Cardiac muscle cell (in vitro differentiated cells and primary cell): ENCODE data around the gene ANO1. TPM values are rescaled to one million over a fixed set of nuclear protein-coding genes. Genes with fewer than 3 reads are reported as not detected.

ENCODE experiments used
- DNase-seq, 2 donors: peaks; one replicate each; pipeline versions ENCODE4 v3.0.0 to v3.0.0-alpha.2; 2010 to 2017; ENCODE audit warnings: low read depth in 1 of 2, low spot score in 1 of 2
- H3K27ac ChIP-seq: fragments of 200-600 bp; sonication (generic); 2 replicates; pipeline ENCODE4 v1.5.1; 2016
- H3K27me3 ChIP-seq: fragments of 200-600 bp; sonication (generic); 2 replicates; pipeline ENCODE4 v1.6.0; 2016; ENCODE audit warnings: control low read depth
- H3K36me3 ChIP-seq: fragments of 200-600 bp; sonication (generic); 2 replicates; pipeline ENCODE4 v1.5.1; 2016; ENCODE audit warnings: control low read depth
- H3K4me1 ChIP-seq: fragments of 200-600 bp; sonication (generic); 2 replicates; pipeline ENCODE4 v1.8.1; 2017; ENCODE audit warnings: low read depth, mild to moderate bottlenecking, mixed run types
- H3K4me3 ChIP-seq: fragments of 200-600 bp; sonication (generic); 2 replicates; pipeline ENCODE4 v1.5.1; 2016; ENCODE audit warnings: mild to moderate bottlenecking
- H3K9me3 ChIP-seq: fragments of 200-600 bp; sonication (generic); 2 replicates; pipeline ENCODE4 v1.5.1; 2017; ENCODE audit warnings: low read depth, mild to moderate bottlenecking, control low read depth
- polyA plus RNA-seq: library from polyadenylated mRNA; unstranded; fragments of >200 nt; fragmentation: Nextera tagmentation; extraction: Ambion mirVana; gene quantifications from 2 replicates; pipeline ENCODE4 v1.2.1, GENCODE V29; 2016
- total RNA-seq: library from RNA; depleted of rRNA; stranded (reverse); fragments of >200 nt; gene quantifications from 2 replicates; pipeline ENCODE4 v1.2.3, GENCODE V29; 2016
- TF ChIP-seq, protein P1 (sequence below): IDR thresholded peaks from 2 replicates; pipeline ENCODE4 v1.5.1; 2012; ENCODE audit warnings: low read depth, mild to moderate bottlenecking, low read length

The ANO1 gene
- total and polyA plus RNA-seq, 2 experiments from 2014 or later, result 0.09 to 0.86 TPM

DNA sequence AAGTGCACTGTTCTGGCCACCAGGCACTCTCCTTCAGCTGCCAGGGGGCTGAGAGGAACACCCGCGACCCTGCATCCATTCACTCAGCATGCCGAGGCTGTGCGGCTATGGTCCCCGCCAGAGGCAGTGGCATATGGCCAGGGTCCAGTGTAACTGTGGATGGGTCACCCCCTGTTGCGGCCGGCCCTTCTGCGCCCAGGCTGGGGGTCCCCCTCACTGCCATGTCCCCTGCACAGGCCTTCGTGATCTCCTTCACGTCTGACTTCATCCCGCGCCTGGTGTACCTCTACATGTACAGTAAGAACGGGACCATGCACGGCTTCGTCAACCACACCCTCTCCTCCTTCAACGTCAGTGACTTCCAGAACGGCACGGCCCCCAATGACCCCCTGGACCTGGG lies 104.1 kb downstream of the ANO1 start:
- Histone ChIP-seq H3K4me1 (no peaks in the 10 kb centered on the region), H3K27ac (no peak overlapping the region), H3K9me3 (no peaks in the 10 kb centered on the region), H3K27me3 (no peaks in the 10 kb centered on the region), H3K36me3 (no peaks in the 10 kb centered on the region), H3K4me3 (no peak overlapping the region)
- TF ChIP-seq, protein P1, sequence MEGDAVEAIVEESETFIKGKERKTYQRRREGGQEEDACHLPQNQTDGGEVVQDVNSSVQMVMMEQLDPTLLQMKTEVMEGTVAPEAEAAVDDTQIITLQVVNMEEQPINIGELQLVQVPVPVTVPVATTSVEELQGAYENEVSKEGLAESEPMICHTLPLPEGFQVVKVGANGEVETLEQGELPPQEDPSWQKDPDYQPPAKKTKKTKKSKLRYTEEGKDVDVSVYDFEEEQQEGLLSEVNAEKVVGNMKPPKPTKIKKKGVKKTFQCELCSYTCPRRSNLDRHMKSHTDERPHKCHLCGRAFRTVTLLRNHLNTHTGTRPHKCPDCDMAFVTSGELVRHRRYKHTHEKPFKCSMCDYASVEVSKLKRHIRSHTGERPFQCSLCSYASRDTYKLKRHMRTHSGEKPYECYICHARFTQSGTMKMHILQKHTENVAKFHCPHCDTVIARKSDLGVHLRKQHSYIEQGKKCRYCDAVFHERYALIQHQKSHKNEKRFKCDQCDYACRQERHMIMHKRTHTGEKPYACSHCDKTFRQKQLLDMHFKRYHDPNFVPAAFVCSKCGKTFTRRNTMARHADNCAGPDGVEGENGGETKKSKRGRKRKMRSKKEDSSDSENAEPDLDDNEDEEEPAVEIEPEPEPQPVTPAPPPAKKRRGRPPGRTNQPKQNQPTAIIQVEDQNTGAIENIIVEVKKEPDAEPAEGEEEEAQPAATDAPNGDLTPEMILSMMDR, result no peak
- DNase-seq, result no peak

DNA sequence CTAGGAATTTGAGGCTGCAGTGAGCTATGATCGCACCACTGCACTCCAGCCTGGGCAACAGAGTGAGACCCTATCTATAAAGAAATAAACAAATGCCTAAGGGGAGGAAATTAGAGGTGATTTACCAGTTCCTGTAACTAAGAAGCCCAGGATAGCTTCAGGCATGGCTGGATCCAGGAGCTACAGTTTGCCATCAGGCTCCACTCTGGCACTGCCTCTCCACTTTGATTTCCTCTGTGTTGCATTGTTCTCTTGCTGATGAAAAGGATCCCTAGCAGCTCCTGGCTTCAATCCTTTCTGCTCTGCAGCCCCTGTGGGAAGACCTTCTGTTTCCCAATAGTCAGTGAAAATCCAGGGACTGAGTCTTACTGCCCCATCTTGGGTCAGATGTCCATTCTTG lies 104.9 kb downstream of the ANO1 start:
- H3K9me3 ChIP-seq, result no peaks in the 10 kb centered on the region
- H3K36me3 ChIP-seq, result no peaks in the 10 kb centered on the region
- no peaks in the 10 kb centered on the region for H3K27me3 ChIP-seq
- H3K27ac ChIP-seq, result no peak overlapping the region
- TF ChIP-seq, protein P1, result no peak
- H3K4me1 ChIP-seq, result no peaks in the 10 kb centered on the region
- no peak overlapping the region for H3K4me3 ChIP-seq
- DNase-seq, result no peak

GRCh38 chr11:70183483-70184176 lies 105.5 kb downstream of the ANO1 start:
- Histone ChIP-seq H3K27me3 (no peaks in the 10 kb centered on the region), H3K9me3 (no peaks in the 10 kb centered on the region), H3K4me3 (no peak overlapping the region), H3K36me3 (no peaks in the 10 kb centered on the region), H3K27ac (no peak overlapping the region), H3K4me1 (no peaks in the 10 kb centered on the region)
- TF ChIP-seq, protein P1, result no peak
- DNase-seq, result no peak

DNA sequence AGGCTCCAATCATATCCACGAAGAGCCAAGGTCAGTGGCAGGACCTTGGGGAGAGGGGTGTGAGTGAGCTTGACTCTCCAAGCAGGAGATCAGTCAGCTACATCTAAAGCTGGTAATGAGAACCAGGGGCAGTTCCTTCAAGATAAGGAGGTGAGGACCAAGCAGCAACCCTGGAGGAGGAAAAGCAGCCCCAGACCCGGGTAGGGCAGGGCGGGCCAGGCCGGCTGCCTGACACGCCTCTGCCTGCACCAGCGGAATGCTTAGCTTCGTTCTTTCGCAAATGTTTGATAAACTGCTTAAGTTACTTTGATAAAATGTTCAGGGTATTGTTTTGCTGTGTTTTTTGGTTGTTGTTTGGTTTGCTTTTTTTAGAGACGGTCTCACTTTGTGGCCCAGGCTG lies 106.3 kb downstream of the ANO1 start:
- DNase-seq, result no peak
- no peaks in the 10 kb centered on the region for H3K36me3 ChIP-seq
- H3K4me3 ChIP-seq, result no peak overlapping the region
- H3K9me3 ChIP-seq, result no peaks in the 10 kb centered on the region
- no peaks in the 10 kb centered on the region for H3K4me1 ChIP-seq
- TF ChIP-seq, protein P1, result no peak
- H3K27ac ChIP-seq, result no peak overlapping the region
- no peaks in the 10 kb centered on the region for H3K27me3 ChIP-seq

GRCh38 chr11:70185348-70186055 lies 107.4 kb downstream of the ANO1 start:
- TF ChIP-seq, protein P1, result no peak
- no peaks in the 10 kb centered on the region for H3K9me3 ChIP-seq
- no peaks in the 10 kb centered on the region for H3K4me1 ChIP-seq

More at GRCh38 chr11:70185348-70186055, 107.4 kb downstream of the ANO1 start:
- Histone ChIP-seq H3K36me3 (no peaks in the 10 kb centered on the region), H3K27ac (no peak overlapping the region), H3K27me3 (no peaks in the 10 kb centered on the region), H3K4me3 (no peak overlapping the region)
- DNase-seq, result no peak
